OCI-LY3 (cell line): ENCODE results near the gene TINAG.

Experiments used
- CTCF ChIP-seq: fragments of 200-600, 300-600 bp; sonication (generic); IDR thresholded peaks from 2 replicates; pipeline ENCODE4 v1.5.1; 2014; ENCODE audit warnings: antibody characterized with exemption, low read length, low read depth
- EZH2phosphoT487 ChIP-seq: fragments of 200-600 bp; shearing (Covaris generic); IDR thresholded peaks from 2 replicates; pipeline ENCODE4 v1.6.1; 2018; ENCODE audit warnings: antibody characterized with exemption, mixed run types, low read depth

DNA sequence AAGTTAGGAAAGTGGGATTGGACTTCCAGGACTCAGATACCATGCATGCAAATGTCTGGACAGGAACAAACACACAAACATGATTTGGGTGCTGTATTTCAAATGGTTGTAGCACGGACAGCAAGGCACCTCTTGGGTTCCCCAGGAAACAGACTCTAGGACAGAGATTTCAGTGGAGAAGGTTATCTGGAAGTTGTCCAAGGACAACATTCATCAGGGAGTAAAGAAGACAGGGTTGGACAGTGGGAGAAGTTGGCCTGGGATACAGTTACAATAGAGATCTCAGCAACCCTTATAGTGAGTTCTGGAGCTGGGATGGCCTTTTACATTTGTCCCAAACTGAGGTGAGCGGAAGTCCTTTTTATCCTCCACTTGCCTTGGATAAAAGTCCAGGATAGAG, 19.8 kb upstream of the TINAG start:
- TF ChIP-seq CTCF: no peak
- no peak for TF ChIP-seq EZH2phosphoT487
